Mesenchymal stem cell (in vitro differentiated cells and primary cell): Measurements from ENCODE around the gene RTN4IP1.

ENCODE experiments used
- DNase-seq: peaks from one replicate; pipeline ENCODE4 v3.0.0-alpha.2; 2013
- H2AFZ ChIP-seq: one replicate; pipeline ENCODE4 v1.6.1; 2013; ENCODE audit warnings: low read depth, mild to moderate bottlenecking, control low read depth, inconsistent platforms, low read length, moderate library complexity
- H2AK5ac ChIP-seq: 2 replicates; pipeline ENCODE4 v1.6.1; 2013; ENCODE audit warnings: low read length, moderate library complexity, mild to moderate bottlenecking, inconsistent platforms; ENCODE audit not compliant: severe bottlenecking
- H2BK120ac ChIP-seq: one replicate; pipeline ENCODE4 v1.6.1; 2013; ENCODE audit warnings: low read depth, mild to moderate bottlenecking, inconsistent platforms, low read length, moderate library complexity
- H2BK12ac ChIP-seq, 2 experiments: one replicate each; pipeline ENCODE4 v1.6.1; 2013; ENCODE audit warnings: inconsistent platforms in 2 of 2, low read length in 2 of 2, mild to moderate bottlenecking in 2 of 2, moderate library complexity in 2 of 2, control low read depth in 1 of 2
- H2BK15ac ChIP-seq: one replicate; pipeline ENCODE4 v1.6.1; 2013; ENCODE audit warnings: mild to moderate bottlenecking, low read depth, inconsistent platforms; ENCODE audit not compliant: poor library complexity, severe bottlenecking
- H2BK5ac ChIP-seq: 2 replicates; pipeline ENCODE4 v1.6.1; 2013; ENCODE audit warnings: low read depth, mild to moderate bottlenecking, low read length, control low read depth, inconsistent platforms; ENCODE audit not compliant: poor library complexity, severe bottlenecking
- H3K14ac ChIP-seq, 2 experiments: one replicate each; pipeline ENCODE4 v1.6.1; 2013; ENCODE audit warnings: inconsistent platforms in 2 of 2, low read length in 2 of 2, control low read depth in 1 of 2, mild to moderate bottlenecking in 1 of 2, moderate library complexity in 1 of 2
- H3K18ac ChIP-seq, 2 experiments: one replicate each; pipeline ENCODE4 v1.6.1; 2013; ENCODE audit warnings: inconsistent platforms in 2 of 2, low read length in 2 of 2, control low read depth in 1 of 2, low read depth in 1 of 2, mild to moderate bottlenecking in 1 of 2
- H3K23ac ChIP-seq, 2 experiments: one replicate each; pipeline ENCODE4 v1.6.1; 2013; ENCODE audit warnings: inconsistent platforms in 2 of 2, low read length in 2 of 2, mild to moderate bottlenecking in 2 of 2, moderate library complexity in 2 of 2, control low read depth in 1 of 2
- H3K27ac ChIP-seq: 2 replicates; pipeline ENCODE4 v1.5.1; 2013; ENCODE audit warnings: mild to moderate bottlenecking, moderate library complexity, low read length, control low read depth, inconsistent platforms; ENCODE audit not compliant: poor library complexity, severe bottlenecking
- H3K27me3 ChIP-seq, 2 experiments: 2 replicates each; pipeline versions ENCODE4 v1.6.1 to v1.7.0; 2013; ENCODE audit warnings: low read length in 2 of 2, mild to moderate bottlenecking in 2 of 2, moderate library complexity in 2 of 2, control low read depth in 1 of 2, inconsistent platforms in 1 of 2; ENCODE audit not compliant: control insufficient read depth in 1 of 2, insufficient read depth in 1 of 2
- H3K36me3 ChIP-seq, 2 experiments: 2 replicates each; pipeline versions ENCODE4 v1.6.1 to v1.7.0; 2013; ENCODE audit warnings: low read length in 2 of 2, control low read depth in 1 of 2, inconsistent platforms in 1 of 2, low read depth in 1 of 2, mild to moderate bottlenecking in 1 of 2; ENCODE audit not compliant: insufficient read depth in 2 of 2, control insufficient read depth in 1 of 2
- H3K4ac ChIP-seq, 2 experiments: one replicate each; pipeline ENCODE4 v1.6.1; 2013; ENCODE audit warnings: inconsistent platforms in 2 of 2, low read length in 2 of 2, mild to moderate bottlenecking in 2 of 2, moderate library complexity in 2 of 2, control low read depth in 1 of 2, low read depth in 1 of 2
- H3K4me1 ChIP-seq: 2 replicates; pipeline ENCODE4 v1.6.1; 2013; ENCODE audit warnings: low read depth, low read length, control low read depth; ENCODE audit not compliant: control insufficient read depth, insufficient read depth
- H3K4me2 ChIP-seq: 2 replicates; pipeline ENCODE4 v1.6.1; 2013; ENCODE audit warnings: low read length, mild to moderate bottlenecking, inconsistent platforms; ENCODE audit not compliant: poor library complexity, severe bottlenecking
- H3K4me3 ChIP-seq, 2 experiments: 2 replicates each; pipeline versions ENCODE4 v1.5.1 to v1.7.0; 2013; ENCODE audit warnings: low read length in 2 of 2, mild to moderate bottlenecking in 2 of 2, control low read depth in 1 of 2, low read depth in 1 of 2; ENCODE audit not compliant: insufficient read depth in 1 of 2
- H3K79me1 ChIP-seq: replicated peaks from 2 replicates; pipeline ENCODE4 v1.6.1; 2013; ENCODE audit warnings: mild to moderate bottlenecking, control low read depth, low read length, inconsistent platforms; ENCODE audit not compliant: poor library complexity, severe bottlenecking
- H3K9ac ChIP-seq: 2 replicates; pipeline ENCODE4 v1.7.0; 2013; ENCODE audit warnings: mild to moderate bottlenecking, low read length, moderate library complexity
- H3K9me3 ChIP-seq: 2 replicates; pipeline ENCODE4 v1.7.0; 2013; ENCODE audit warnings: mild to moderate bottlenecking, low read length; ENCODE audit not compliant: control insufficient read depth
- H4K8ac ChIP-seq: one replicate; pipeline ENCODE4 v1.6.1; 2013; ENCODE audit warnings: inconsistent platforms, mild to moderate bottlenecking, low read length, moderate library complexity
- H4K91ac ChIP-seq: one replicate; pipeline ENCODE4 v1.6.1; 2013; ENCODE audit warnings: mild to moderate bottlenecking, low read length, inconsistent platforms
- WGBS: methylation state at CpG from one replicate; pipeline ENCODE4 v1.1.7; 2013; ENCODE audit warnings: mixed read lengths; 5-methylcytosine and 5-hydroxymethylcytosine counted together

The RTN4IP1 gene

DNA sequence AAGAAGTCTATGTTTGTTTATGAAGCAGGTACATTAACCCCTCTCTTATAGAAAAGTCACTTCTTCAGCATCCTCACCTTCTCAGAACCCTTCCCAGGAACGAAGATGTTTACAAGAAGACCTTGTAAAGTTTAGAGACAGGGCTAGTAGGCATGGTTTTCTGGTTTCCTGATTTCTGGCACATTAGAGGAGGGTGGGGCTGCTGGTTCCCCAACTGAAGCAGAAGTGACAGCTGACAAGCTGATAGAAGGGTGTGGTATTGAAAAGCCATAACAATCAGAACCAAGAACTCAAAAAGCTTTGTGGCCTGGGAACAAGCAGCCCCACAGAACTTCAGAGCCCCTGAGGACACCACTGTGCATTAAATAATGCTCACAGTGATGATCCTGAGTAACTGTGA lies 91.2 kb downstream of the RTN4IP1 start:
- H2BK12ac ChIP-seq: no peak overlapping the region
- H3K18ac ChIP-seq: no peak overlapping the region
- no peak overlapping the region for H3K27ac ChIP-seq
- peaks cover 0 to 55% of the 10 kb centered on the region in 2 experiments for H3K36me3 ChIP-seq
- no peak overlapping the region for H3K9ac ChIP-seq
- whole genome bisulfite sequencing: 100% methylated on average over 1 of the region's 1 CpG
- no peak overlapping the region for H2AFZ ChIP-seq
- no peaks in the 10 kb centered on the region for H3K79me1 ChIP-seq
- H3K4me1 ChIP-seq: no peaks in the 10 kb centered on the region
- no peak overlapping the region for H4K91ac ChIP-seq
- H2BK5ac ChIP-seq: no peak overlapping the region
- no peak overlapping the region for H3K4ac ChIP-seq
- no peak overlapping the region for H2AK5ac ChIP-seq
- no peaks in the 10 kb centered on the region for H3K9me3 ChIP-seq
- no peak overlapping the region for H2BK120ac ChIP-seq
- no peaks in the 10 kb centered on the region for H3K27me3 ChIP-seq
- H4K8ac ChIP-seq: no peak overlapping the region
- H3K4me3 ChIP-seq: no peak overlapping the region
- no peak overlapping the region for H3K14ac ChIP-seq
- H2BK15ac ChIP-seq: no peak overlapping the region
- DNase-seq: no peak
- no peak overlapping the region for H3K4me2 ChIP-seq
- H3K23ac ChIP-seq: no peak overlapping the region

DNA sequence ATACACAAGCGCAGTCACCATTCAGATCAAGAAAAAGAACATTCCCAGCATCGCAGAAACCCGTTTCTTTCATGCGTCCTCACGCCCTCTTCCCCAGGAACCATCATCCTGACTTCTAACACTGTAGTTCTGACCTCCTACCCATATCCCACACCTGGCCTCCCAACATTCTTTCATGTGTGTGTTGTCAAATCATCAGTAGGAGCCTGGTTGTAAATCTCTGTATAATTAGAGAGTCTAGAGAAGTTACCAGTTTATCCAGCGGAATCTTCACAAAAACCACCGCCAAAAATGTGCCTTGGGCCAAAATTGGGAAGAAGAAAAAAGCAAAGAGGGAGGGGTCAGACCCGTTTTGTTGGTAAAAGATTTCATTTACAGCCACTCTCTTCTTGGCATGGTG lies 91.6 kb downstream of the RTN4IP1 start:
- Histone ChIP-seq H2BK120ac (no peak overlapping the region), H3K27ac (no peak overlapping the region), H2AFZ (no peak overlapping the region), H3K14ac (no peak overlapping the region), H3K4me2 (no peak overlapping the region), H2BK15ac (no peak overlapping the region), H3K4me1 (no peaks in the 10 kb centered on the region), H2AK5ac (no peak overlapping the region), H3K18ac (no peak overlapping the region), H3K4me3 (no peak overlapping the region), H2BK5ac (no peak overlapping the region), H3K4ac (no peak overlapping the region), H3K79me1 (no peaks in the 10 kb centered on the region), H4K8ac (no peak overlapping the region), H2BK12ac (no peak overlapping the region), H3K9me3 (no peaks in the 10 kb centered on the region), H3K9ac (no peak overlapping the region), H3K23ac (no peak overlapping the region), H4K91ac (no peak overlapping the region), H3K27me3 (no peaks in the 10 kb centered on the region), H3K36me3 (peaks cover 0 to 60% of the 10 kb centered on the region in 2 experiments)
- 82% methylated on average over 7 of the region's 8 CpGs for WGBS
- no peak for DNase-seq

DNA sequence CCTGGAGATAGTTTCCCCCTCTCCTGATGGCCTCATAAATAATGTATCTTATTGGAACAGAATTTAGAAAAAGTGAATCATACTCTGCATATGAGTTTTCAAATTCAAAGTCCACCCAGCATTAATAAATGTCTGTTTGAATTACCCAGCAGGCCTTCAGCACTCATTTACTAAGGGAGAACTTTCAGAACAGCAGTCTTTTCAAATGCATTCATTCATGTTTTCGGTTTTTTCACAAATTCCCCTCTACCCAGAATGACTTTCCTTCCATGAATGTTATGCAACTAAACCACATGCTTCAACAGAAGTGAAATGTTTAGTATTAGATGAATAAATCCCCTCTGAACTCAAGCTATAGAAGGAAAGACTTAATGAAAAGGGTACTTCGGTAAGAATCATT lies 92.4 kb downstream of the RTN4IP1 start:
- Histone ChIP-seq H3K14ac (no peak overlapping the region), H4K8ac (no peak overlapping the region), H2BK120ac (no peak overlapping the region), H3K9me3 (no peaks in the 10 kb centered on the region), H3K4me1 (no peaks in the 10 kb centered on the region), H2BK5ac (no peak overlapping the region), H3K23ac (no peak overlapping the region), H3K79me1 (no peaks in the 10 kb centered on the region), H2AFZ (no peak overlapping the region), H2BK15ac (no peak overlapping the region), H2AK5ac (no peak overlapping the region), H3K27me3 (no peaks in the 10 kb centered on the region), H3K36me3 (peaks cover 0 to 68% of the 10 kb centered on the region in 2 experiments), H4K91ac (no peak overlapping the region), H3K4me2 (no peak overlapping the region), H3K4ac (no peak overlapping the region), H3K18ac (no peak overlapping the region), H3K4me3 (no peak overlapping the region), H3K27ac (no peak overlapping the region), H2BK12ac (no peak overlapping the region), H3K9ac (no peak overlapping the region)
- 100% methylated on average over 2 of the region's 2 CpGs for WGBS
- DNase-seq: no peak

DNA sequence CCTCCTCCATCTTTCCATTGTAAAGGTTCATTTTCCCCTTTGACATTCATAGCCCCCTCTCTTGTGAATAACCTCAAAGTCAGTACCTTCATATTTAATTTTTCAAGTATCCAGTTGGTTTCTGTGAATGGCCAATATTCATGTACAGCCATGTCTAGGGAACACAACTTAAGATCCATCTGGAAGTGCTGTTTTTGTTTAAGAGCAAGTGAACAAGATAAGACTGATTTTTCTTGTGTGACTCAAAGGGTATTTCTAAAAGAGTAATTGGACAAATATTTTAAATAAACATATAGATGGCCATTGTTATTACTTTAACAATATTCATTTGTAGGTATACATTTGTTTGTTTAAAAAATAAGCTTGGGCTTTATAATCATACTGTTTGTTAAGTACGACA lies 92.9 kb downstream of the RTN4IP1 start:
- H4K91ac ChIP-seq: no peak overlapping the region
- no peak overlapping the region for H3K9ac ChIP-seq
- H3K23ac ChIP-seq: no peak overlapping the region
- no peak overlapping the region for H2AK5ac ChIP-seq
- H3K27ac ChIP-seq: no peak overlapping the region
- no peak overlapping the region for H3K4me3 ChIP-seq
- no peak overlapping the region for H3K18ac ChIP-seq
- no peak overlapping the region for H2BK12ac ChIP-seq
- H3K4me2 ChIP-seq: no peak overlapping the region
- H2AFZ ChIP-seq: no peak overlapping the region
- WGBS: no CpG with 5 or more reads among the region's 1 CpG
- H2BK15ac ChIP-seq: no peak overlapping the region
- no peaks in the 10 kb centered on the region for H3K4me1 ChIP-seq
- no peak for DNase-seq
- H3K36me3 ChIP-seq: peaks cover 0 to 69% of the 10 kb centered on the region in 2 experiments
- no peak overlapping the region for H2BK5ac ChIP-seq
- H4K8ac ChIP-seq: no peak overlapping the region
- no peak overlapping the region for H3K4ac ChIP-seq
- no peak overlapping the region for H3K14ac ChIP-seq
- no peaks in the 10 kb centered on the region for H3K27me3 ChIP-seq
- H2BK120ac ChIP-seq: no peak overlapping the region
- no peaks in the 10 kb centered on the region for H3K9me3 ChIP-seq
- H3K79me1 ChIP-seq: no peaks in the 10 kb centered on the region
